GM19455 (cell line): Measurements from ENCODE around the gene DPEP1.
"Not testable (repeated sequence)": the region's sequence is repeated elsewhere in the genome, so short reads cannot be mapped to it uniquely, and the experiment has no call there.

ENCODE experiments used
- ATAC-seq: cut with Tn5 transposase; IDR thresholded peaks from one replicate; pipeline ENCODE4 v1.9.1; 2021; ENCODE audit not compliant: unreplicated experiment

The DPEP1 gene

DNA sequence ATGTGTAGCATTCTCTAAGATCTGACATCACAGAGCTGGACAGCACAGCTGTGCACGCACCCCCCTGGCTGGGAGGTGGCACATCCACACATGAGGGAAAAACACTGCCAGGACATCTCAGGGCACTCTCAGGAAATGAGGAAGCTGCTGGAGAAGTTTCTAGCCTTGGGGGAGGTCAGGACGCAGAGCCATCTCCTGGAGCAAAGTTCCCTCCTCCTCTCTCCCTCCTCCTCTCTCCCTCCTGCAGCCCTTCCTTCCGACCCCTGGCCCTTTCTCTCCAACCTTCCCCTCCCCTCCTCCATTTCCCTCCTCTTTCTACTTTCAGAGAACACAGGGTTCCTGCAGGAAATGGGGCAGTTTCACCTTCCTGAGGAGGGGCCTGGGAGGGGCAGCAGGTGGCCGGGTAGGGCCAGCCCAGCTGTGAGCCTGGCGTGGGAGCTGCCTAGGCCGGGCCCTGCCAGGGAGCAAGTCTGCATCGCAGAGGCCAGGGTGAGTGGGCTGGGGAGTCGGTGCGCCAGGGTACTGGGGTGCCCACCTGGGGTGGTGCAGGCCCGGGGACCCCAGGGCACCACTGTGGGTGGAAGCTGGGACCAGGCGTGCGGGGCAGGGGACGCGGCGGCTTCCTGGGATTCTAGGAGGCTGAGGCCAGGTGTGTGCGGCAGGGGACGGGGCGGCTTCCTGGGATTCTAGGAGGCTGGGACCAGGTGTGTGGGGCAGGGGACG is at the start of gene DPEP1:
Gene DPEP1, plus strand, starts transcription at position 412 of the 723 bp plus-strand sequence. CDS start 16,769 bp downstream, outside the sequence.
- ATAC-seq: no peak

- no peak for ATAC-seq
Observed at GRCh38 chr16:89564476-89565255, 48.8 kb upstream of the DPEP1 start.

- ATAC-seq: no peak
Observed at GRCh38 chr16:89565256-89565505, 48.3 kb upstream of the DPEP1 start.

- ATAC-seq: no peak
Observed at GRCh38 chr16:89565506-89566372, 47.7 kb upstream of the DPEP1 start.

DNA sequence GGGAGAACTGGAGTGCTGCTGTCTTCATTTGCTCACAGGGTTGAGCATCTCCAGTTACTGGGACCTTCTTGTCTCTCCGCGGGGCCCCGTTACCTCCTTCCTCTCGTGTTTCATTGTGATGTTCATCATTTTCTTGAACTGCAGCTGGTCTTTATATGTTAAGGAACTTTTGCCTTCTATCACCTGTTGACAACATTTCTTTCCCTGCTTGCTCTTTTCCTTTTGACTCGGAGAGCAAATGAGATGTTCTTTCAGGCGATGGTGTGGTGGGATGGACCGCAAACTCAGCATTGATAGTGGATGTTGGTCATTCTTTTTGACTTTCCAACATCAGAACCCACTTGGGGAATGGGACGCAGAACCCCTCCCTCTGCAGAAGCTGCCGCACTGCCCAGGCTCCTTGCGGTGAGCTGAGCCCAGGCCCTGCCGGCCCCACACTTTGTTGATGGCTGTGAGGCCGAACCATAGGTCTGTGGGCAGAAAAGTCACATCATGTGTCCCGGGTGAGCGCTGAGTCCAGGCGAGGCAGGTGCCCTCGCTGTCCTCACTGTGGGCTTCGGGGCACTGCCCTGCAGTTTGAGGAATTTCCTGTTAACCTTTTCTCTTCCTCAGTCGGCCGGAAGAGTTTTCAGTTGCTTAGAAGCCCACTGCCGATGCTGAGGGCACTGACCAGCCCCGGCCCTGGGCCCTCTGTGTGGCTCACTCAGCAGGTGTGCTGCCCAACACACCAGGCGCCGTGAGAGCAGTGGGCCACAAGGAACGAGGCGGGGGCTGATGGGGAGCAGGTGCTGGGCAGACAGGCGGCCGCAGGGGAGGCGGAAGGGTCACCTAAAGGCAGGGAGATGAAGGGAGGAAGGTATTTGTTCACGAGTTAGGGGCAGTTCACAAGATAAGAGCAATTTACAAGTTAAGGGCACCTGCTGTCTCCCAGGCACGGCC is 45.5 kb upstream of the DPEP1 start:
- ATAC-seq: no peak

- no peak for ATAC-seq
Observed at GRCh38 chr16:89569506-89570341, 43.7 kb upstream of the DPEP1 start.

GRCh38 chr16:89570342-89570923 is 43.0 kb upstream of the DPEP1 start:
- ATAC-seq: no peak

GRCh38 chr16:89570983-89571598 is 42.4 kb upstream of the DPEP1 start:
- ATAC-seq: not testable (repeated sequence)

GRCh38 chr16:89571636-89572035 is 41.8 kb upstream of the DPEP1 start:
- no peak for ATAC-seq

GRCh38 chr16:89572073-89572484 is 41.4 kb upstream of the DPEP1 start:
- no peak for ATAC-seq

DNA sequence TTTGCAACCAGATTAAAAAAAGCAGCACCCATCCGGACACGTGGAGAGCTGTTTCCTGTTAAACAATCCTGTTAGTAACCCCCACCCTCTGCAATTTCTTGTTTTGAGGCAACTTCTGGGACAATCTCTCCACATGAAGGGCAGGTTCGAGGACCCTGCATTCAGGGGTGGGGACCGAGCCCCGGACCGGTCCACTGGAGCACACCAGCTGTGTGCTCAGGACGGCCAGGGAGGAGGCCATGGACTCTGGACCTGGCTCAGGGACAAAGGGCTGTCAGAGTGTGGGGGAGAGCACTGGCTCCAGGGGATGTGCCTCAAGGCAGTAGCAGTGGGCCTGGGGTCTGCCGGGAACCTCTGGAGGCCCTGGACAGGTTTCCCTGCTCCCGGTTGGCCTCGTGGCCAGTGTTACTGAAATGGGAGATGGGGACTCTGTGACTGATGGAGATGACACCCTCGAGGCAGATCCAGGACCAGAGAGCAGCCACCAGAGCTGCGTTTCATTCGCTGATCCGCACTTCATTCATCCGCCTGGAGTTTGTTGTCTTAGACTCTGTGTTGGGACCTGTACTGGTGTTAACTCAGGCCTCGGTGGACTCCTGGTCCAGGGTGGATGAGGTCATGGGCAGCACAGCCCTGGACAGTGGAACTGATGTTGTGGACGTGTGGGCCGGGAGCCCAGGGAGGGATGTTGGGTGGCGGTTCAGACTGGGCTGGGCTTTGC is 40.8 kb upstream of the DPEP1 start:
- ATAC-seq: no peak

DNA sequence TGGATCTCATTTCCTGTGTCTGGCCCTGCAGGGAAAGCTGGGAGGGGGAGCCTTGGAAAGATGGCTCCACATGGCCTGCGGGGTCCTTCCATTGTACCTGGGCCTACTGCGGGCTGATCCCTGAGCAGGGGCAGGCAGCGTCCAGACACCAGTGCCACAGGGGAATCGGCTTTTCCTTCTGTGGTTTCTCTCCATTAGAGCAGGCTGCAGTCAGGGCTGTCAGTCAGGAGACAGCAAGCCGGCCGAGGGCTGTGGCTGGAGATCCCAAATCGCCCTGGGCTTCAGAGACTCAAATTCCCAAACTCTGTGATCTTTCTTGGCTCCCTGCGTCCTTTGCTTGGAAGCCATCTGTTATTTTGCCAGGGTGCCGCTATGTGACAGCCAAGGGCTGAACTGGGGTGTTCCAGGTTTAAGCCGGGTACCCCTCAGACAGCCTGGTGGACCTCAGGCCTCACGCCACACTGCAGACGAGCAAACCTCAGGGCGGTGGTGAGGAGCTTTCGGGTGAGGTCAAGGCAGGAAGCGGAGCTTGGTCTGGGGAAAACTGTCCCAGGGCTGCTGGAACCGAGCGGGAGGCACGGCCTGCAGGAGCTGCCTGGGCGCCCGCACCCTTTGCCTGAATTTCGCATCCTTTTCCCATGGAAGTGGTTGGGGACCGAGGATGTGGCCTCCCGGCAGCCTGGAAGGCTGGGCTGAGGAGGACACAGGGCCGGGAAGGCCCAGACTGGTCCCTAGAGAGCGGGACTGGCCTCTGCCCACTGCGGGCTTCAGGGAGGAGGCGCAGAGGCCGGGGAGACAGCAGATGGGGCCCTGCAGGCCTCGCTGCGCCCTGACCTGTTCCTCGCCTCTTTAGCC is 39.4 kb upstream of the DPEP1 start:
- no peak for ATAC-seq

- no peak for ATAC-seq
Observed at GRCh38 chr16:89574681-89575246, 38.7 kb upstream of the DPEP1 start.

- ATAC-seq: no peak
Observed at GRCh38 chr16:89575247-89576152, 37.9 kb upstream of the DPEP1 start, which contains the start of gene CPNE7. Gene CPNE7, plus strand, starts transcription at chr16:89575758. Its CDS starts 140 bp downstream, at chr16:89575898.

DNA sequence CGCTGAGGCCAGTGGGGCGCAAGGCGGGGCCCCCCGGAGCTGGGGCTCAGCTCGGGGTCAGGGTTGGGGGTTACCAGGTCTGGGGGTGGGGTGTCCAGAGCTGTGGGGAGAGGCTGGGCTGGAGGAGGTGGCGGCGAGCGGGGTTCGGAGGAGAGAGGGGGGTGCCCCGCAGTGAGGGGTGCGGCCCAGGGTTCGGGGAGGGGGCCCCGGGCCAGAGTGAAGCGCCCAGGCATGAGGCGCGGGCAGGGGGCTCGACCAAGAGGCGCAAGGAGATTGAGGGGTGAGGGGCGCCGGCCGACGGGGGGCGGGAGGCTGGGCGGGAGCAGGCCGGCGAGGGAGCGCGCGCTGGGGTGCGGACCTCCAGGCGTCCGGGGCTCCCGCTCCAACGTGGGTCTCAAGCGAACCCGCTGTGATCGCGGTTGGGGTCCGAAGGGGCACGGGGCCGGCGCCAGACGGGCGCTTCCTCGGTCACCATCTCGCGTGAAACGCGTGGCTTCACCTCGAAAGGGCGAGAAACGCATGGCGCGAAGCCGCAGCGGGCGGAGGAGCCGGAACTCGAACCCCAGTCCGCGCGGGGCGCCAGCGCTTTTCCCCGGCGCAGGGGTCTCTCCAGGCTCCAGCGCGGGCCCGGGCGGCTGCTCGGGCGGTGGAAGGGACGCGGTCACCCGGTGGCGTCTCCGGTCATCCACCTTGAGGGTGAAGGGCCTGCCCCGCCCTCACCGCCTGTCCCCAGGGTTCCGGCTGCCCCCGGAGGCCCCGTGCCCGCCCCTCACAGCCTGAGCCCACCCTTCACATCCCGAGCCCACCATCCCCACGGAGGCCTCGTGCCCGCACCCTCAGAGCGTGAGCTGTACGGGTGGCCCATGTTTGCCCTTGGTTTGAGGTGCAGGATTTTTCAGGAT is 37.0 kb upstream of the DPEP1 start:
- ATAC-seq: no peak
